ENCODE data around the gene AMY1C. TPM values are rescaled to one million over a fixed set of nuclear protein-coding genes. Genes with fewer than 3 reads are reported as not detected.
"Not testable (repeated sequence)": the region's sequence is repeated elsewhere in the genome, so short reads cannot be mapped to it uniquely, and the experiment has no call there.

The AMY1C gene
- total RNA-seq, 1 experiment from 2014 or later = not detected

DNA sequence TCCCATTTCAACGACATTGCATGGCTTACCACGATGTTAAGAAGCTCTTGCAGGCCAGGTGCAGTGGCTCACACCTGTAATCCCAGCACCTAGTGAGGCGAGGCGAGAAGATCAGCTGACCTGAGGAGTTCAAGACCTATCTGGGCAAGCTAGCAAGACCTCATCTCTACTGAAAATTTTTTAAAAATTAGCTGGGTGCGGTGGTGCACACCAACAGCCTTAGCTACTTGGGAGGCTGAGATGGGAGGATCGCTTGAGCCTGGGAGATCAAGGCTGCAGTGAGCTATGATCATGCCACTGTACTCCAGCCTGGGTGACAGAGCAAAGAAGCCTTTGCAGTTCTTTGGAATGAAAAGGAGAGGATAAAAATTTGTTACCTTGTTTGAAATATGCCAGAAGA, 32.3 kb upstream of the AMY1C start:
- H3K4me3 ChIP-seq (replicated peaks in 1 of 2; ENCODE audit: low read depth in 1 of 2, low read length in 2 of 2); H3K9me2 ChIP-seq (ENCODE audit: insufficient read depth); BruUV-seq (replicated peaks); CTCF ChIA-PET; H3K27ac ChIP-seq (ENCODE audit: low read depth, low read length); H3K27me3 ChIP-seq (ENCODE audit: insufficient read depth, low read length); H3K4me2 ChIP-seq (ENCODE audit: low read length); H3K4me1 ChIP-seq (ENCODE audit: control insufficient read depth in 1 of 2, insufficient read depth in 2 of 2, low read length in 2 of 2); RAD21 ChIA-PET (ENCODE audit: low non-redundant PET in 1 of 2, low total read pairs in 2 of 2, uncharacterized antibody in 2 of 2, unreplicated experiment in 2 of 2); H3K9ac ChIP-seq (ENCODE audit: low read length); H2AFZ ChIP-seq (ENCODE audit: low read depth, low read length, poor library complexity, severe bottlenecking); H3K9me3 ChIP-seq (ENCODE audit: control insufficient read depth in 1 of 2, insufficient read depth in 1 of 2, low read depth in 1 of 2, low read length in 2 of 2); intact Hi-C loops (cut with micrococcal nuclease); DNase-seq (ENCODE audit: low read depth, low spot score); H4K20me1 ChIP-seq (ENCODE audit: insufficient read depth); H3K79me2 ChIP-seq (ENCODE audit: insufficient read depth, low read length); ATAC-seq; POLR2A ChIA-PET; H3K36me3 ChIP-seq (ENCODE audit: control insufficient read depth in 1 of 2, insufficient read depth in 2 of 2, low read length in 2 of 2): not testable (repeated sequence)

DNA sequence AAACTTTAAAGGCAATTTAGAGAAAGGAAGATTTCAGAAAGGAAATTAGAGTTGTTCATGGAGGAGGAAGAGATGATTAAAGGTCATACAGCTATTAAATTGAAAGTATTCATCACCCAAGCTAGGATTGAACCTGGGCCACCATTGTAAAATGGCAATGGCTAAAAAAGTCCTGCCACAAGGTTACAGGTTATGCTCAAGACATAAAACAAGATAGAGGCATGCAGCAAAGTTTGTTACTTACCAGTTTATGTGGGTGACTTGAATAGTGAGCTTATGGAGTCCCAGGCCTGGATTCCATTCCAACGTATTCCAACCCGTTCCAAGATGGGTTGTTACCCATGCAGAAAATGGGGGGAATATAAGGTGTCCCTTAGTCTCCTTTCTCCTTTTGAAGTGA, 28.2 kb upstream of the AMY1C start:
- CTCF ChIA-PET; H3K4me1 ChIP-seq (ENCODE audit: control insufficient read depth in 1 of 2, insufficient read depth in 2 of 2, low read length in 2 of 2); H3K79me2 ChIP-seq (ENCODE audit: insufficient read depth, low read length); H3K9me2 ChIP-seq (ENCODE audit: insufficient read depth); H3K9ac ChIP-seq (ENCODE audit: low read length); BruUV-seq (replicated peaks); POLR2A ChIA-PET; H4K20me1 ChIP-seq (ENCODE audit: insufficient read depth); H3K9me3 ChIP-seq (ENCODE audit: control insufficient read depth in 1 of 2, insufficient read depth in 1 of 2, low read depth in 1 of 2, low read length in 2 of 2); H3K27me3 ChIP-seq (ENCODE audit: insufficient read depth, low read length); DNase-seq (ENCODE audit: low read depth, low spot score); RAD21 ChIA-PET (ENCODE audit: low non-redundant PET in 1 of 2, low total read pairs in 2 of 2, uncharacterized antibody in 2 of 2, unreplicated experiment in 2 of 2); H3K36me3 ChIP-seq (ENCODE audit: control insufficient read depth in 1 of 2, insufficient read depth in 2 of 2, low read length in 2 of 2); H3K27ac ChIP-seq (ENCODE audit: low read depth, low read length); intact Hi-C loops (cut with micrococcal nuclease); H3K4me3 ChIP-seq (replicated peaks in 1 of 2; ENCODE audit: low read depth in 1 of 2, low read length in 2 of 2); H3K4me2 ChIP-seq (ENCODE audit: low read length); H2AFZ ChIP-seq (ENCODE audit: low read depth, low read length, poor library complexity, severe bottlenecking); ATAC-seq: not testable (repeated sequence)

DNA sequence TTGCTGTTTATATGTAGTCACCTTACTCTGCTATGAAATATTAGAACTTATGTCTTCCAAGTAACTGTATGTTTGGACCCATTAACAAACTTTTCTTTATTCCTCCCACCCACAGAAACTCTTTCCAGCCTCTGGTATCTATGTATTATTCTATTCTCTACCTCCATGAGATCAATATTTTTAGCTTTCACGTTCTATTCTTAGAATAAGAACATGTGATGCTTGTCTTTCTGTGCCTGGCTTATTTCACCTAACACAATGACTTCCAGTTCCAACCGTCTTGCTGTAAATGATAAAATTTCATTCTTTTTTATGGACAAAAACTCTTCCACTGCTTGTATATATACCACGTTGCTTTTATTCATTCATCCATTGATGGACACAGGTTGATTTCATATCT, 14.4 kb upstream of the AMY1C start:
- intact Hi-C loops (cut with micrococcal nuclease); RAD21 ChIA-PET (ENCODE audit: low non-redundant PET in 1 of 2, low total read pairs in 2 of 2, uncharacterized antibody in 2 of 2, unreplicated experiment in 2 of 2); H3K27me3 ChIP-seq (ENCODE audit: insufficient read depth, low read length); H3K4me2 ChIP-seq (ENCODE audit: low read length); H3K27ac ChIP-seq (ENCODE audit: low read depth, low read length); POLR2A ChIA-PET; H3K9ac ChIP-seq (ENCODE audit: low read length); H3K4me3 ChIP-seq (replicated peaks in 1 of 2; ENCODE audit: low read depth in 1 of 2, low read length in 2 of 2); H3K79me2 ChIP-seq (ENCODE audit: insufficient read depth, low read length); BruUV-seq (replicated peaks); DNase-seq (ENCODE audit: low read depth, low spot score); H3K36me3 ChIP-seq (ENCODE audit: control insufficient read depth in 1 of 2, insufficient read depth in 2 of 2, low read length in 2 of 2); H3K9me2 ChIP-seq (ENCODE audit: insufficient read depth); ATAC-seq; CTCF ChIA-PET; H2AFZ ChIP-seq (ENCODE audit: low read depth, low read length, poor library complexity, severe bottlenecking); H4K20me1 ChIP-seq (ENCODE audit: insufficient read depth); H3K4me1 ChIP-seq (ENCODE audit: control insufficient read depth in 1 of 2, insufficient read depth in 2 of 2, low read length in 2 of 2); H3K9me3 ChIP-seq (ENCODE audit: control insufficient read depth in 1 of 2, insufficient read depth in 1 of 2, low read depth in 1 of 2, low read length in 2 of 2): not testable (repeated sequence)

DNA sequence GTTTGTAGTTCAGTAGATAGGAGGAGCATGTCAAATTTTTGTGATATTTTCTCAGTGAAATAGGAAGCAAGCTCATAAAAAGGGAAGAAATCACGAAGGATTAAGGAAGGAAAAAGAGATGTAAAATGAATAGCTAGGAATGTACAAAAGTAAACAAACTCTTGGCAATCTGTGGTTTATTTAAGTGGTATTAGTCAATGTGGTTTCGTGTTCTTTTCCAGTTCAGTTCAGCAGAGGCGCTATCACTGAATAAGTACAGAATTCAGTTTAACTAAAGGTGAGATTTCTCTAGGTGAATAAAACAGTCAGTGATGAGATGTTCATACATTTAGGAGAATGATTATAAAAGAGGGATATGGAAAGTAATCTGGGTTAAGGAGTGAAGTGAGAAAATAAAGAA, 11.7 kb upstream of the AMY1C start:
- DNase-seq (ENCODE audit: low read depth, low spot score); H3K4me3 ChIP-seq (replicated peaks in 1 of 2; ENCODE audit: low read depth in 1 of 2, low read length in 2 of 2); H3K27ac ChIP-seq (ENCODE audit: low read depth, low read length); H3K9ac ChIP-seq (ENCODE audit: low read length); RAD21 ChIA-PET (ENCODE audit: low non-redundant PET in 1 of 2, low total read pairs in 2 of 2, uncharacterized antibody in 2 of 2, unreplicated experiment in 2 of 2); H3K9me3 ChIP-seq (ENCODE audit: control insufficient read depth in 1 of 2, insufficient read depth in 1 of 2, low read depth in 1 of 2, low read length in 2 of 2); H3K27me3 ChIP-seq (ENCODE audit: insufficient read depth, low read length); H3K36me3 ChIP-seq (ENCODE audit: control insufficient read depth in 1 of 2, insufficient read depth in 2 of 2, low read length in 2 of 2); ATAC-seq; H4K20me1 ChIP-seq (ENCODE audit: insufficient read depth); H2AFZ ChIP-seq (ENCODE audit: low read depth, low read length, poor library complexity, severe bottlenecking); H3K4me2 ChIP-seq (ENCODE audit: low read length); POLR2A ChIA-PET; H3K9me2 ChIP-seq (ENCODE audit: insufficient read depth); CTCF ChIA-PET; intact Hi-C loops (cut with micrococcal nuclease); H3K4me1 ChIP-seq (ENCODE audit: control insufficient read depth in 1 of 2, insufficient read depth in 2 of 2, low read length in 2 of 2); BruUV-seq (replicated peaks); H3K79me2 ChIP-seq (ENCODE audit: insufficient read depth, low read length): not testable (repeated sequence)

DNA sequence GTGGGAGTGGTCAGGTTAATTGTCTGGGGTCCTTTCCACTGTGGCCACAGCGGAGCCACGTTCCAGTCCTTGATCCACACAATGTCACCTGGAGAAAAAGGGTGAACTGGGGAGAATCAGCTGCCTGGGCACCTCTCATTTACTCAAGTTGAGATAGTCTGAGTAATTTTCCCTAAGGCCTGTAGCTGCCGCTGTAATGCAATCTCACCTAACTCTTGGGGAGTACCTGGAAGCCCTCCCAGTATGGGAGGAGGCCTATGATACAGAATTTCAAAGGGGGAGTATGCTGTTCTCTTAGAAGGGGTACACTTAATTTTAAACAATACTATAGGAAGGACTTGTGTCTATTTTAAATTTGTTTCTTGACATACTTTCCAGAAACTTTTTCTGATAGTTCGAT, 5.2 kb upstream of the AMY1C start:
- H3K4me2 ChIP-seq (ENCODE audit: low read length); H3K36me3 ChIP-seq (ENCODE audit: control insufficient read depth in 1 of 2, insufficient read depth in 2 of 2, low read length in 2 of 2); POLR2A ChIA-PET; H3K27me3 ChIP-seq (ENCODE audit: insufficient read depth, low read length); H3K9me3 ChIP-seq (ENCODE audit: control insufficient read depth in 1 of 2, insufficient read depth in 1 of 2, low read depth in 1 of 2, low read length in 2 of 2); H3K4me3 ChIP-seq (replicated peaks in 1 of 2; ENCODE audit: low read depth in 1 of 2, low read length in 2 of 2); H4K20me1 ChIP-seq (ENCODE audit: insufficient read depth); H3K4me1 ChIP-seq (ENCODE audit: control insufficient read depth in 1 of 2, insufficient read depth in 2 of 2, low read length in 2 of 2); ATAC-seq; H3K27ac ChIP-seq (ENCODE audit: low read depth, low read length); DNase-seq (ENCODE audit: low read depth, low spot score); CTCF ChIA-PET; RAD21 ChIA-PET (ENCODE audit: low non-redundant PET in 1 of 2, low total read pairs in 2 of 2, uncharacterized antibody in 2 of 2, unreplicated experiment in 2 of 2); H2AFZ ChIP-seq (ENCODE audit: low read depth, low read length, poor library complexity, severe bottlenecking); H3K79me2 ChIP-seq (ENCODE audit: insufficient read depth, low read length); intact Hi-C loops (cut with micrococcal nuclease); BruUV-seq (replicated peaks); H3K9ac ChIP-seq (ENCODE audit: low read length); H3K9me2 ChIP-seq (ENCODE audit: insufficient read depth): not testable (repeated sequence)

Measured in HCT116 (cell line).